H1 (cell line): ENCODE measurements around the gene MT1B. TPM values are rescaled to one million over a fixed set of nuclear protein-coding genes. Genes with fewer than 3 reads are reported as not detected.

Experiments
- CTCF ChIA-PET: fragments of 300-600 bp; sonication (Branson Sonifier 250); formaldehyde crosslinking; loops from one replicate; lab custom pipeline; 2021; ENCODE audit not compliant: partially characterized antibody; lab: Charles Lee
- POLR2A ChIA-PET: fragments of 300-600 bp; sonication (Branson Sonifier 250); formaldehyde crosslinking; loops from one replicate; lab custom pipeline; 2021; ENCODE audit warnings: inconsistent platforms; ENCODE audit not compliant: partially characterized antibody; lab: Charles Lee
- DNase-seq, 2 experiments: peaks; one replicate each; pipeline versions ENCODE4 v3.0.0 to v3.0.0-alpha.2; 2010 to 2022; ENCODE audit warnings: low spot score in 2 of 2, low read depth in 1 of 2, mixed read lengths in 1 of 2
- FAIRE-seq: peaks from 2 replicates; lab custom pipeline; 2011; peaks lifted over from hg19 to GRCh38; lab: Jason Lieb, UNC
- H2AFZ ChIP-seq: 2 replicates; pipeline ENCODE4 v1.8.1; 2012; ENCODE audit warnings: low read length, inconsistent platforms
- H2AK5ac ChIP-seq: 2 replicates; pipeline ENCODE4 v1.6.1; 2013; ENCODE audit warnings: low read depth, low read length
- H2BK120ac ChIP-seq: replicated peaks from 2 replicates; pipeline ENCODE3; 2013; ENCODE audit warnings: low read depth, low read length, inconsistent platforms
- H2BK12ac ChIP-seq: 2 replicates; pipeline ENCODE4 v1.6.1; 2013; ENCODE audit warnings: low read depth, low read length
- H2BK15ac ChIP-seq: 2 replicates; pipeline ENCODE4 v1.6.1; 2013; ENCODE audit warnings: low read length
- H2BK20ac ChIP-seq: 2 replicates; pipeline ENCODE4 v1.6.1; 2013; ENCODE audit warnings: low read length
- H2BK5ac ChIP-seq: 2 replicates; pipeline ENCODE4 v1.6.1; 2013; ENCODE audit warnings: low read depth, low read length
- H3K14ac ChIP-seq: 2 replicates; pipeline ENCODE4 v1.6.1; 2013; ENCODE audit warnings: inconsistent platforms; ENCODE audit not compliant: insufficient read length
- H3K18ac ChIP-seq: 2 replicates; pipeline ENCODE4 v1.6.1; 2013; ENCODE audit warnings: low read length; ENCODE audit errors: extremely low read depth
- H3K23ac ChIP-seq: 2 replicates; pipeline ENCODE4 v1.6.1; 2013; ENCODE audit warnings: inconsistent platforms; ENCODE audit not compliant: insufficient read length
- H3K23me2 ChIP-seq: 2 replicates; pipeline ENCODE4 v1.6.1; 2013; ENCODE audit warnings: low read depth, low read length
- H3K27ac ChIP-seq: 2 replicates; pipeline ENCODE4 v1.6.1; 2011; ENCODE audit warnings: low read depth, low read length, inconsistent platforms
- H3K27me3 ChIP-seq, 4 experiments: replicated peaks in 1 of 4; 1 replicate in 1 of 4; 2 replicates in 3 of 4; pipeline versions ENCODE4 v1.6.1 to v1.8.1; 2011 to 2013; ENCODE audit warnings: low read length in 3 of 4, mild to moderate bottlenecking in 3 of 4, inconsistent platforms in 2 of 4, mixed read lengths in 2 of 4, moderate library complexity in 1 of 4; ENCODE audit not compliant: control insufficient read depth in 3 of 4, insufficient read depth in 3 of 4; ENCODE audit errors: extremely low read depth in 1 of 4
- H3K36me3 ChIP-seq, 4 experiments: 2 replicates each; pipeline versions ENCODE4 v1.6.1 to v1.8.1; 2011 to 2013; ENCODE audit warnings: mild to moderate bottlenecking in 4 of 4, low read length in 3 of 4, moderate library complexity in 2 of 4, control low read depth in 1 of 4, inconsistent platforms in 1 of 4; ENCODE audit not compliant: insufficient read depth in 4 of 4, control insufficient read depth in 2 of 4
- H3K4ac ChIP-seq: replicated peaks from 2 replicates; pipeline ENCODE3; 2013; ENCODE audit warnings: low read length, low read depth, mixed read lengths, inconsistent platforms; ENCODE audit not compliant: insufficient read length
- H3K4me1 ChIP-seq, 4 experiments: replicated peaks in 1 of 4; 1 replicate in 1 of 4; 2 replicates in 3 of 4; pipeline versions ENCODE4 v1.6.1 to v1.8.1; 2011 to 2013; ENCODE audit warnings: low read length in 3 of 4, inconsistent platforms in 2 of 4, mixed read lengths in 1 of 4; ENCODE audit not compliant: insufficient read depth in 4 of 4, control insufficient read depth in 3 of 4
- H3K4me2 ChIP-seq, 2 experiments: 2 replicates each; pipeline versions ENCODE4 v1.6.1 to v1.8.1; 2011 to 2013; ENCODE audit warnings: low read depth in 2 of 2, low read length in 2 of 2, control low read depth in 1 of 2, inconsistent platforms in 1 of 2, mild to moderate bottlenecking in 1 of 2; ENCODE audit not compliant: insufficient read depth in 1 of 2
- H3K4me3 ChIP-seq, 4 experiments: fragments of 200-600, 300-600 bp in 1 of 4; sonication (generic), shearing (Covaris generic), sonication (Bioruptor Twin) in 1 of 4; 2 replicates each; pipeline versions ENCODE4 v1.5.1 to v1.8.1; 2011 to 2016; ENCODE audit warnings: low read length in 4 of 4, low read depth in 3 of 4, control low read depth in 2 of 4, inconsistent platforms in 2 of 4, mild to moderate bottlenecking in 2 of 4, mixed read lengths in 1 of 4, moderate library complexity in 1 of 4; ENCODE audit not compliant: insufficient read depth in 2 of 4; ENCODE audit errors: extremely low read depth in 1 of 4
- H3K56ac ChIP-seq: replicated peaks from 2 replicates; pipeline ENCODE3; 2013; ENCODE audit warnings: low read depth, mild to moderate bottlenecking, mixed read lengths, low read length, inconsistent platforms; ENCODE audit not compliant: insufficient read length
- H3K79me1 ChIP-seq: 2 replicates; pipeline ENCODE4 v1.6.1; 2013; ENCODE audit warnings: low read depth, low read length, control low read depth
- H3K79me2 ChIP-seq, 2 experiments: 2 replicates each; pipeline versions ENCODE4 v1.6.1 to v1.8.1; 2012 to 2013; ENCODE audit warnings: low read length in 2 of 2, mild to moderate bottlenecking in 2 of 2, inconsistent platforms in 1 of 2; ENCODE audit not compliant: insufficient read depth in 2 of 2, control insufficient read depth in 1 of 2
- H3K9ac ChIP-seq, 4 experiments: replicated peaks in 1 of 4; 1 replicate in 1 of 4; 2 replicates in 3 of 4; pipeline versions ENCODE4 v1.6.1 to v1.8.1; 2011 to 2013; ENCODE audit warnings: low read depth in 3 of 4, low read length in 3 of 4, control low read depth in 2 of 4, mild to moderate bottlenecking in 2 of 4, moderate library complexity in 2 of 4, inconsistent platforms in 1 of 4; ENCODE audit errors: extremely low read depth in 1 of 4
- H3K9me3 ChIP-seq, 2 experiments: 2 replicates each; pipeline versions ENCODE4 v1.6.1 to v1.8.1; 2012 to 2013; ENCODE audit warnings: mild to moderate bottlenecking in 2 of 2, moderate library complexity in 2 of 2, control low read depth in 1 of 2, inconsistent platforms in 1 of 2, low read depth in 1 of 2, low read length in 1 of 2, mixed read lengths in 1 of 2; ENCODE audit not compliant: insufficient read depth in 2 of 2
- H4K20me1 ChIP-seq, 2 experiments: replicated peaks in 1 of 2; 2 replicates each; pipeline versions ENCODE3 to v1.8.1; 2011 to 2013; ENCODE audit warnings: inconsistent platforms in 2 of 2, low read length in 2 of 2, mild to moderate bottlenecking in 1 of 2; ENCODE audit not compliant: insufficient read depth in 2 of 2, control insufficient read depth in 1 of 2
- H4K5ac ChIP-seq: 2 replicates; pipeline ENCODE4 v1.6.1; 2013; ENCODE audit warnings: low read length, low read depth, mixed read lengths, inconsistent platforms; ENCODE audit not compliant: insufficient read length
- H4K8ac ChIP-seq: 2 replicates; pipeline ENCODE4 v1.8.0; 2013; ENCODE audit warnings: mild to moderate bottlenecking, moderate library complexity, low read length, inconsistent platforms; ENCODE audit not compliant: insufficient read depth; ENCODE audit errors: extremely low read depth
- H4K91ac ChIP-seq: replicated peaks from 2 replicates; pipeline ENCODE3; 2013; ENCODE audit warnings: low read length, mixed read lengths, inconsistent platforms; ENCODE audit not compliant: insufficient read length
- CBX8 ChIP-seq: fragments of 300-800, 300-1000 bp; sonication (generic); IDR thresholded peaks from 2 replicates; pipeline ENCODE4 v1.7.1; 2016; ENCODE audit warnings: low read depth, low read length, borderline replicate concordance
- CEBPB ChIP-seq: IDR thresholded peaks from 2 replicates; pipeline ENCODE4 v1.6.1; 2012; ENCODE audit warnings: low read depth, low read length
- EZH2 ChIP-seq: fragments of 200-600 bp; sonication (generic); IDR thresholded peaks from 2 replicates; pipeline ENCODE4 v1.7.1; 2012; ENCODE audit warnings: low read depth, mild to moderate bottlenecking, moderate library complexity, low read length, inconsistent platforms; ENCODE audit not compliant: severe bottlenecking
- FOSL1 ChIP-seq: IDR thresholded peaks from 2 replicates; pipeline ENCODE4 v1.6.1; 2011; ENCODE audit warnings: mild to moderate bottlenecking, low read depth, low read length, moderate library complexity; ENCODE audit not compliant: insufficient read depth
- JUND ChIP-seq: IDR thresholded peaks from 2 replicates; pipeline ENCODE4 v1.6.1; 2011; ENCODE audit warnings: mild to moderate bottlenecking, improper control_type of control experiment, low read length
- RBBP5 ChIP-seq: IDR thresholded peaks from 2 replicates; pipeline ENCODE4 v1.7.1; 2012; ENCODE audit warnings: low read depth, mild to moderate bottlenecking, inconsistent platforms, low read length, moderate library complexity, borderline replicate concordance
- RXRA ChIP-seq: IDR thresholded peaks from 2 replicates; pipeline ENCODE4 v1.6.1; 2011; ENCODE audit warnings: low read depth, mild to moderate bottlenecking, low read length, moderate library complexity; ENCODE audit not compliant: insufficient read depth
- SIRT6 ChIP-seq: IDR thresholded peaks from one replicate; pipeline ENCODE4 v1.7.1; 2012; ENCODE audit warnings: low read length, inconsistent platforms
- SRF ChIP-seq: IDR thresholded peaks from 2 replicates; pipeline ENCODE4 v1.6.1; 2011; ENCODE audit warnings: mild to moderate bottlenecking, low read depth, low read length, moderate library complexity
- TAF7 ChIP-seq: optimal IDR thresholded peaks from 2 replicates; pipeline ENCODE3; 2011; ENCODE audit warnings: low read depth, mild to moderate bottlenecking, inconsistent platforms, low read length, moderate library complexity, borderline replicate concordance
- USF2 ChIP-seq: IDR thresholded peaks from 2 replicates; pipeline ENCODE4 v1.6.1; 2011; ENCODE audit warnings: low read length, improper control_type of control experiment
- WGBS, 2 experiments: shearing (Covaris generic) in 1 of 2; methylation state at CpG; one replicate each; pipeline versions ENCODE4 v1.1.6 to v1.1.7; 2013 to 2015; ENCODE audit warnings: low lambda C conversion rate in 2 of 2, mixed read lengths in 2 of 2, inconsistent platforms in 1 of 2, low coverage in 1 of 2, missing lambda C conversion rate in 1 of 2; ENCODE audit not compliant: insufficient replicate concordance in 2 of 2, insufficient coverage in 1 of 2, insufficient read length in 1 of 2; ENCODE audit errors: extremely low coverage in 1 of 2, missing lambda C conversion rate in 1 of 2; 5-methylcytosine and 5-hydroxymethylcytosine counted together
- polyA plus RNA-seq, 7 experiments: library from polyadenylated mRNA; depleted of rRNA in 3 of 7; stranded (reverse) in 5 of 7; unstranded in 2 of 7; fragments of >200 nt in 5 of 7; fragments of 200-250 nt in 2 of 7; gene quantifications; 1 replicate in 5 of 7; 2 replicates in 1 of 7; 4 replicates in 1 of 7; pipeline versions ENCODE4 v1.2.1 to v1.2.3, GENCODE V29; 2011 to 2013; ENCODE audit warnings: missing spikeins in 2 of 7, mixed read lengths in 2 of 7
- total RNA-seq: library from RNA; stranded (reverse); fragmentation: NEBNext Ultra II Directional; extraction: Animal tissue kit (Norgen Biotek cat#: 25700); gene quantifications from 2 replicates; pipeline ENCODE4 v1.2.1, GENCODE V29; 2021

The MT1B gene
- total and polyA plus RNA-seq, 2 of the 8 experiments (the other 6 are each of a cell fraction or from before 2014, with no cell fraction given), result not detected

- POLR2A ChIA-PET, result interaction anchor here (0.8 to 12.9 kb wide), 3 partner anchors 11 to 55 kb away, joined by 3 to 205 read pairs (median 5); partner anchors contain the start of genes MT1G and MT1H
- WGBS, 2 experiments, result 87% methylated on average over 7 of the region's 7 CpGs; no CpG with 5 or more reads in 1 of the 2 experiments
- FAIRE-seq, result no peak
- TF ChIP-seq EZH2 (no peak), SRF (no peak), USF2 (no peak), TAF7 (no peak), SIRT6 (no peak), JUND (no peak), CBX8 (no peak), RXRA (no peak), CEBPB (no peak), FOSL1 (no peak), RBBP5 (no peak)
These were observed 35.1 kb downstream of the MT1B start for GRCh38 chr16:56686758-56687157.

More at GRCh38 chr16:56686758-56687157, 35.1 kb downstream of the MT1B start:
- no peak overlapping the region for H3K4me3 ChIP-seq
- no peak overlapping the region for H3K18ac ChIP-seq
- H2AK5ac ChIP-seq, result no peak overlapping the region
- peaks cover 0 to 21% (median 16%) of the 10 kb centered on the region in 4 experiments; a peak in 5 of 7 replicates for H3K27me3 ChIP-seq
- H2BK20ac ChIP-seq, result no peak overlapping the region
- no peaks in the 10 kb centered on the region for H3K9me3 ChIP-seq
- no peak overlapping the region for H2BK5ac ChIP-seq
- CTCF ChIA-PET, result interaction anchor here (0.8 kb wide), 2 partner anchors 14 to 15 kb away, joined by 3 to 5 read pairs; no protein-coding TSS in a partner anchor
- no peak overlapping the region for H3K9ac ChIP-seq
- H3K79me1 ChIP-seq, result no peaks in the 10 kb centered on the region; the same call in 1 of the 2 replicates
- H2BK15ac ChIP-seq, result no peak overlapping the region
- H2BK12ac ChIP-seq, result no peak overlapping the region
- H4K5ac ChIP-seq, result no peak overlapping the region
- H3K4me2 ChIP-seq, result no peak overlapping the region
- no peak overlapping the region for H3K27ac ChIP-seq
- H3K79me2 ChIP-seq, result no peaks in the 10 kb centered on the region
- H3K23me2 ChIP-seq, result peaks cover 10% of the 10 kb centered on the region
- H3K4ac ChIP-seq, result no peak overlapping the region
- no peak overlapping the region for H2AFZ ChIP-seq
- H3K36me3 ChIP-seq, result peaks cover 0 to 3% (median 0%) of the 10 kb centered on the region in 4 experiments; a peak in 1 of 8 replicates
- no peak overlapping the region for H2BK120ac ChIP-seq
- H4K91ac ChIP-seq, result no peak overlapping the region
- H3K23ac ChIP-seq, result no peak overlapping the region
- no peak overlapping the region for H3K14ac ChIP-seq
- no peak overlapping the region for H4K8ac ChIP-seq
- peaks cover 0 to 15% (median 8%) of the 10 kb centered on the region in 4 experiments; a peak in 6 of 7 replicates for H3K4me1 ChIP-seq
- DNase-seq, result no peak
- H3K56ac ChIP-seq, result no peak overlapping the region
- H4K20me1 ChIP-seq, result peaks cover 0 to under 1% of the 10 kb centered on the region in 2 experiments
